HEK293 (cell line): ENCODE data around the gene SPATA4.

Experiments
- CTCF ChIA-PET: fragments of 350-600 bp; formaldehyde crosslinking; extraction: SDS; loops from one replicate; lab custom pipeline; 2021; ENCODE audit warnings: antibody characterized with exemption; lab: Yijun Ruan, JAX
- POLR2A ChIA-PET: fragments of 300-600 bp; formaldehyde crosslinking; extraction: SDS; loops from one replicate; lab custom pipeline; 2020; ENCODE audit warnings: antibody characterized with exemption, inconsistent platforms; lab: Yijun Ruan, JAX
- H3K27ac ChIP-seq: fragments of 200-500 bp; sonication (Bioruptor generic); 2 replicates; pipeline ENCODE4 v1.5.1; 2014; ENCODE audit warnings: low read depth, low read length, control low read depth, inconsistent platforms; ENCODE audit errors: extremely low read depth
- H3K36me3 ChIP-seq, 2 experiments: fragments of 200-500 bp in 1 of 2; sonication (Bioruptor generic) in 1 of 2; 1 replicate in 1 of 2; 2 replicates in 1 of 2; pipeline ENCODE4 v1.5.1; 2014 to 2017; ENCODE audit warnings: inconsistent platforms in 2 of 2, low read length in 2 of 2; ENCODE audit not compliant: control insufficient read depth in 2 of 2, insufficient read depth in 1 of 2
- H3K4me1 ChIP-seq: fragments of 200-500 bp; sonication (Bioruptor generic); 2 replicates; pipeline ENCODE4 v1.5.1; 2014; ENCODE audit warnings: mild to moderate bottlenecking, low read length, inconsistent platforms; ENCODE audit not compliant: control insufficient read depth, insufficient read depth
- H3K4me3 ChIP-seq: 2 replicates; pipeline ENCODE4 v1.5.1; 2011; ENCODE audit warnings: low read depth, mild to moderate bottlenecking, control low read depth, low read length, moderate library complexity
- H3K9me3 ChIP-seq: fragments of 200-500 bp; sonication (Bioruptor generic); 2 replicates; pipeline ENCODE4 v1.5.1; 2014; ENCODE audit warnings: low read depth, low read length, inconsistent platforms; ENCODE audit not compliant: control insufficient read depth, insufficient read depth
- FEZF1 ChIP-seq: fragments of 450-650 bp; formaldehyde crosslinking; IDR thresholded peaks from 2 replicates; pipeline ENCODE4 v1.5.1; 2016; ENCODE audit warnings: missing biosample characterization, missing genetic modification characterization
- GLI4 ChIP-seq: fragments of 450-650 bp; formaldehyde crosslinking; IDR thresholded peaks from 2 replicates; pipeline ENCODE4 v1.5.1; 2016; ENCODE audit warnings: missing biosample characterization, missing genetic modification characterization
- KLF10 ChIP-seq: fragments of 450-650 bp; IDR thresholded peaks from 2 replicates; pipeline ENCODE4 v1.5.1; 2018; ENCODE audit warnings: missing biosample characterization, mild to moderate bottlenecking, missing genetic modification characterization
- KLF9 ChIP-seq: fragments of 450-650 bp; formaldehyde crosslinking; IDR thresholded peaks from 2 replicates; pipeline ENCODE4 v1.5.1; 2016; ENCODE audit warnings: missing biosample characterization, missing genetic modification characterization, low read depth
- OSR2 ChIP-seq: fragments of 450-650 bp; formaldehyde crosslinking; IDR thresholded peaks from 2 replicates; pipeline ENCODE4 v1.5.1; 2016; ENCODE audit warnings: missing biosample characterization, missing genetic modification characterization
- PRDM1 ChIP-seq: fragments of 450-650 bp; formaldehyde crosslinking; IDR thresholded peaks from 2 replicates; pipeline ENCODE4; 2016; ENCODE audit warnings: missing biosample characterization, missing genetic modification characterization
- PRDM10 ChIP-seq: fragments of 450-650 bp; formaldehyde crosslinking; IDR thresholded peaks from 2 replicates; pipeline ENCODE4 v1.5.1; 2016; ENCODE audit warnings: missing biosample characterization, missing genetic modification characterization
- SCRT1 ChIP-seq: fragments of 450-650 bp; formaldehyde crosslinking; IDR thresholded peaks from 2 replicates; pipeline ENCODE4 v1.5.1; 2016; ENCODE audit warnings: missing biosample characterization, missing genetic modification characterization, borderline replicate concordance
- ZBTB17 ChIP-seq: fragments of 450-650 bp; formaldehyde crosslinking; IDR thresholded peaks from 2 replicates; pipeline ENCODE4 v1.5.1; 2016; ENCODE audit warnings: missing biosample characterization, missing genetic modification characterization
- ZBTB20 ChIP-seq: fragments of 450-650 bp; formaldehyde crosslinking; IDR thresholded peaks from 2 replicates; pipeline ENCODE4 v1.5.1; 2016; ENCODE audit warnings: missing biosample characterization, missing genetic modification characterization
- ZBTB21 ChIP-seq: fragments of 450-650 bp; formaldehyde crosslinking; IDR thresholded peaks from 2 replicates; pipeline ENCODE4 v1.5.1; 2017; ENCODE audit warnings: missing biosample characterization, missing genetic modification characterization
- ZEB2 ChIP-seq: fragments of 450-650 bp; formaldehyde crosslinking; IDR thresholded peaks from 2 replicates; pipeline ENCODE4 v1.5.1; 2016; ENCODE audit warnings: missing biosample characterization, missing genetic modification characterization
- ZNF112 ChIP-seq: fragments of 450-650 bp; formaldehyde crosslinking; IDR thresholded peaks from 2 replicates; pipeline ENCODE4 v1.5.0; 2017; ENCODE audit warnings: missing biosample characterization, missing genetic modification characterization
- ZNF157 ChIP-seq: fragments of 450-650 bp; formaldehyde crosslinking; IDR thresholded peaks from 2 replicates; pipeline ENCODE4 v1.5.1; 2016; ENCODE audit warnings: missing biosample characterization, missing genetic modification characterization
- ZNF335 ChIP-seq: fragments of 450-650 bp; formaldehyde crosslinking; conservative IDR thresholded peaks from 2 replicates; pipeline ENCODE4 v1.5.1; 2016; ENCODE audit warnings: missing biosample characterization, missing genetic modification characterization
- ZNF416 ChIP-seq: fragments of 450-650 bp; formaldehyde crosslinking; IDR thresholded peaks from 2 replicates; pipeline ENCODE4 v1.5.1; 2016; ENCODE audit warnings: missing biosample characterization, missing genetic modification characterization
- ZNF600 ChIP-seq: fragments of 450-650 bp; formaldehyde crosslinking; IDR thresholded peaks from 2 replicates; pipeline ENCODE4 v1.5.1; 2016; ENCODE audit warnings: missing biosample characterization, missing genetic modification characterization
- ZNF654 ChIP-seq: fragments of 450-650 bp; formaldehyde crosslinking; IDR thresholded peaks from 2 replicates; pipeline ENCODE4 v1.5.1; 2016; ENCODE audit warnings: low read depth, missing biosample characterization, missing genetic modification characterization
- ZNF658 ChIP-seq: fragments of 450-650 bp; formaldehyde crosslinking; IDR thresholded peaks from 2 replicates; pipeline ENCODE4; 2016; ENCODE audit warnings: missing biosample characterization, missing genetic modification characterization
- TF ChIP-seq, protein P1 (sequence below): fragments of 450-650 bp; formaldehyde crosslinking; IDR thresholded peaks from 2 replicates; pipeline ENCODE4 v1.5.1; 2016; ENCODE audit warnings: missing biosample characterization, missing genetic modification characterization
- TF ChIP-seq, protein P2 (sequence below): fragments of 450-650 bp; IDR thresholded peaks from 2 replicates; pipeline ENCODE4 v1.5.1; 2018; ENCODE audit warnings: missing biosample characterization, missing genetic modification characterization

Gene SPATA4

DNA sequence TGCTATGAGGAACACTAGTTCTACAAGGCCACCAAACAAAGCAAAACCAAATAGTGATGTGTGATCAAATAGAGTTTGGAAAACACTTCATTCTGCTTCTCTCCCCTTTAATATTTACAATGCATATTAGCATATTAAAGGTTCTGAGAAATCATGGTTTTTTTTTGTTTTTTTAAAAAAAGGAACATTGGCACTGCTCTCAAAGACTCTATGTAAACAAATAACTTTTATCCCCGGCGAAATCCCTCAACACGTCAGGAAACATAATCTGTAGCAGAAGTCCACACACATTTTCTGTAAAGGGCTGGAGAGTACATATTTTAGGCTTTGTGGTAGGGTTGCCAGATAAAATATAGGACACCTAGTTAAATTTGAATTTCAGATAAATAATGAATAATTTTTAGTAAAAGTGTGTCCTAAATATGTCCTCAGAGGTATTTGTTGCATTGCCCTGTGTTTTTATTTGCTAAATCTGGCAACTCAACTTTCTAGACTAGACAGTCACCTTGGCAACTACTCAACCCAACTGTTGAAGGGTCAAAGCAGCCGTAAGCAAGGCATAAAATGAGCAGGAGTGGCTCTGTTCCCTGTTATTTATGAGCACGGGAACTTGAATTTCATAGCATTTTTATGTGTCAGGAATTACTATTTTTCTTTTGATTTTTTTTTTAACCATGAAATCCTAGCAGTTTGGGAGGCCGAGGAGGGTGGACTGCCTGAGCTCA, 8.6 kb downstream of the SPATA4 start (continued):
- TF ChIP-seq, protein P1, sequence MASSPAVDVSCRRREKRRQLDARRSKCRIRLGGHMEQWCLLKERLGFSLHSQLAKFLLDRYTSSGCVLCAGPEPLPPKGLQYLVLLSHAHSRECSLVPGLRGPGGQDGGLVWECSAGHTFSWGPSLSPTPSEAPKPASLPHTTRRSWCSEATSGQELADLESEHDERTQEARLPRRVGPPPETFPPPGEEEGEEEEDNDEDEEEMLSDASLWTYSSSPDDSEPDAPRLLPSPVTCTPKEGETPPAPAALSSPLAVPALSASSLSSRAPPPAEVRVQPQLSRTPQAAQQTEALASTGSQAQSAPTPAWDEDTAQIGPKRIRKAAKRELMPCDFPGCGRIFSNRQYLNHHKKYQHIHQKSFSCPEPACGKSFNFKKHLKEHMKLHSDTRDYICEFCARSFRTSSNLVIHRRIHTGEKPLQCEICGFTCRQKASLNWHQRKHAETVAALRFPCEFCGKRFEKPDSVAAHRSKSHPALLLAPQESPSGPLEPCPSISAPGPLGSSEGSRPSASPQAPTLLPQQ (tag by site-specific recombination) = no peak
- no peak for TF ChIP-seq ZNF416 (tag by site-specific recombination)
- TF ChIP-seq ZNF658 (tag by site-specific recombination) = no peak
- no peak for TF ChIP-seq ZBTB21 (tag by site-specific recombination)
- no peak for TF ChIP-seq ZBTB20 (tag by site-specific recombination)
- no peak for TF ChIP-seq KLF10 (tag by site-specific recombination)
- no peak for TF ChIP-seq ZNF157 (tag by site-specific recombination)
- no peak for TF ChIP-seq FEZF1 (tag by site-specific recombination)

DNA sequence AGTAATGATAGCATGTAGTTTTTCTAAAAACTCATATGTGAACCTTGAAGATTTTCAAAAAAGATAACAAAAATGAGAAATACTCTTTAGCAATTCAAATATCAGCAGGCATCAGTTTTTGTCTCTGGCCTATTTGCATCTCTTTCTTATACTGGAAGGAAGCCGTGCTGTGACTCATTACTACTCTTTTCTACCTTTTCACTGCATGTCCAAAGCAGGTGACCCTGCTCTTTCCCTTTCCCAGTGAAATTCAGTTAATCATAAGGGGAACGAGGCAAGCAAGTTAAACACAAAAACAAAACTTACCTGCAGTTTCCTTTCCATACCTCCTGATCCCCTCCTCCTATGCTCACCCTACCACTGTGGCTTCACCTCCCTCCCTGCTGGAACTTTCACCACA, 9.3 kb downstream of the SPATA4 start:
- no peak overlapping the region for H3K27ac ChIP-seq
- peak; percentile 61 for TF ChIP-seq PRDM1 (tag by site-specific recombination)
- TF ChIP-seq SCRT1 (tag by site-specific recombination) = no peak
- POLR2A ChIA-PET = no interaction called here
- no peak overlapping the region for H3K4me3 ChIP-seq
- CTCF ChIA-PET = no interaction called here
- H3K9me3 ChIP-seq = no peaks in the 10 kb centered on the region
- no peaks in the 10 kb centered on the region for H3K36me3 ChIP-seq
- peaks cover 6% of the 10 kb centered on the region for H3K4me1 ChIP-seq

DNA sequence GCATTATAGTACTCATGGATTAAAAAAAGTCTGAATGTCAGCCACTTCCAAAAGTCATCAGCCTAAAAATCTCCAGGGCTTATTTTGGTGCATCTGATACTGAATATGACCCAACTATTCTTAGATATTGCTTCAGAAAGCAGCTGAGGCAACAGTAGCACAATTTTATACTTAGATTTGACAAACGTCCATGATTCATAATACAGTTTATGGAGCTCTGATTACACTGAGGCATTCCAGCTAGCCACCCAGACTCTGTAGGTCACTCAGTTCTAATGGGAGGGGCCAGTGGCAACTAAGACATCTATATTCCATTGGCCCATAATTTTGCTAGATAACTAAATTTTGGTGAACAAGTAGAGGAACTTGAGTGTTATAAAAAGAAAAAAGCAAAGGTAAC, 10.3 kb downstream of the SPATA4 start:
- peaks cover 6% of the 10 kb centered on the region for H3K4me1 ChIP-seq
- H3K9me3 ChIP-seq = no peaks in the 10 kb centered on the region
- ChIA-PET CTCF (no interaction called here), POLR2A (no interaction called here)
- H3K27ac ChIP-seq = no peak overlapping the region
- no peak for TF ChIP-seq ZNF658 (tag by site-specific recombination)
- TF ChIP-seq ZNF654 (tag by site-specific recombination) = no peak
- TF ChIP-seq ZBTB17 (tag by site-specific recombination) = no peak
- no peak for TF ChIP-seq KLF9
- TF ChIP-seq ZBTB20 (tag by site-specific recombination) = peak; percentile 76; the same call in 1 of the 2 replicates
- TF ChIP-seq ZNF112 = no peak
- TF ChIP-seq, protein P1 (tag by site-specific recombination) = peak; percentile 38; the same call in 1 of the 2 replicates
- TF ChIP-seq GLI4 (tag by site-specific recombination) = no peak
- TF ChIP-seq, protein P2, sequence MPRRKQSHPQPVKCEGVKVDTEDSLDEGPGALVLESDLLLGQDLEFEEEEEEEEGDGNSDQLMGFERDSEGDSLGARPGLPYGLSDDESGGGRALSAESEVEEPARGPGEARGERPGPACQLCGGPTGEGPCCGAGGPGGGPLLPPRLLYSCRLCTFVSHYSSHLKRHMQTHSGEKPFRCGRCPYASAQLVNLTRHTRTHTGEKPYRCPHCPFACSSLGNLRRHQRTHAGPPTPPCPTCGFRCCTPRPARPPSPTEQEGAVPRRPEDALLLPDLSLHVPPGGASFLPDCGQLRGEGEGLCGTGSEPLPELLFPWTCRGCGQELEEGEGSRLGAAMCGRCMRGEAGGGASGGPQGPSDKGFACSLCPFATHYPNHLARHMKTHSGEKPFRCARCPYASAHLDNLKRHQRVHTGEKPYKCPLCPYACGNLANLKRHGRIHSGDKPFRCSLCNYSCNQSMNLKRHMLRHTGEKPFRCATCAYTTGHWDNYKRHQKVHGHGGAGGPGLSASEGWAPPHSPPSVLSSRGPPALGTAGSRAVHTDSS (tag by site-specific recombination) = no peak
- peak; percentile 66 for TF ChIP-seq ZNF335 (tag by site-specific recombination)
- TF ChIP-seq ZNF600 (tag by site-specific recombination) = no peak
- 0 out of 2 replicates have a peak, but pooled peaks have one; percentile 11 for TF ChIP-seq PRDM10 (tag by site-specific recombination)
- TF ChIP-seq OSR2 (tag by site-specific recombination) = peak; percentile 32; the same call in 1 of the 2 replicates
- TF ChIP-seq ZEB2 (tag by site-specific recombination) = peak; percentile 78
- H3K4me3 ChIP-seq = no peak overlapping the region
- H3K36me3 ChIP-seq = no peaks in the 10 kb centered on the region
